HepG2 (cell line): ENCODE data around the gene CACNA1C. TPM values are rescaled to one million over a fixed set of nuclear protein-coding genes. Genes with fewer than 3 reads are reported as not detected.
A peak's percentile ranks its signal among the peaks of the same experiment; 100 is the strongest.

Experiments
- ATF7-NPFF ChIP-seq: sonication (generic); formaldehyde crosslinking; IDR thresholded peaks from 2 replicates; pipeline ENCODE4 v1.8.1; 2023; ENCODE audit warnings: mild to moderate bottlenecking, low read depth, missing genetic modification reagents, moderate library complexity
- FOXO1 ChIP-seq: sonication (generic); formaldehyde crosslinking; IDR thresholded peaks from 2 replicates; pipeline ENCODE4 v1.4.0; 2020; ENCODE audit warnings: missing genetic modification reagents
- HDAC6 ChIP-seq: fragments of 200-600 bp; sonication (generic); IDR thresholded peaks from 2 replicates; pipeline ENCODE4 v1.7.0; 2017; ENCODE audit warnings: mild to moderate bottlenecking, antibody characterized with exemption, low read length, low read depth
- KDM2A ChIP-seq: sonication (generic); formaldehyde crosslinking; IDR thresholded peaks from 2 replicates; pipeline ENCODE4 v1.4.0; 2020; ENCODE audit warnings: low read depth, missing genetic modification reagents, borderline replicate concordance
- MED8 ChIP-seq: sonication (generic); formaldehyde crosslinking; IDR thresholded peaks from 2 replicates; pipeline ENCODE4 v1.8.1; 2023; ENCODE audit warnings: mild to moderate bottlenecking, missing genetic modification reagents; ENCODE audit not compliant: insufficient replicate concordance
- MTF1 ChIP-seq: sonication (generic); formaldehyde crosslinking; IDR thresholded peaks from 2 replicates; pipeline ENCODE4 v1.5.0; 2020; ENCODE audit warnings: missing genetic modification reagents
- NFATC3 ChIP-seq: sonication (generic); formaldehyde crosslinking; IDR thresholded peaks from 2 replicates; pipeline ENCODE4 v1.5.1; 2020; ENCODE audit warnings: mild to moderate bottlenecking, missing genetic modification reagents
- PLRG1 ChIP-seq: fragments of 450-650 bp; conservative IDR thresholded peaks from 2 replicates; pipeline ENCODE4 v1.6.1; 2016
- RXRA ChIP-seq: sonication (generic); formaldehyde crosslinking; IDR thresholded peaks from 2 replicates; pipeline ENCODE4 v1.5.1; 2020; ENCODE audit warnings: missing genetic modification reagents
- SMARCE1 ChIP-seq: fragments of 450-650 bp; IDR thresholded peaks from 2 replicates; pipeline ENCODE4 v1.6.1; 2017; ENCODE audit warnings: borderline replicate concordance
- SMC3 ChIP-seq: IDR thresholded peaks from 2 replicates; pipeline ENCODE4 v1.6.1; 2011; ENCODE audit warnings: low read length, improper control_type of control experiment
- ZSCAN20 ChIP-seq: sonication (generic); formaldehyde crosslinking; IDR thresholded peaks from 2 replicates; pipeline ENCODE4 v1.4.0; 2020; ENCODE audit warnings: missing genetic modification reagents, mild to moderate bottlenecking, borderline replicate concordance
- polyA plus RNA-seq, 8 experiments: library from polyadenylated mRNA; depleted of rRNA in 3 of 8; stranded (reverse) in 7 of 8; unstranded in 1 of 8; fragments of >200 nt; fragmentation: Illumina TruSeq in 4 of 8; extraction: Trizol in 4 of 8; gene quantifications; 2 replicates each; pipeline versions ENCODE4 v1.2.1 to v1.2.3, GENCODE V29; 2011 to 2016; ENCODE audit warnings: low read depth in 4 of 8, missing spikeins in 1 of 8, mixed read lengths in 1 of 8; ENCODE audit not compliant: insufficient read depth in 1 of 8
- total RNA-seq, 5 experiments: library from RNA; depleted of rRNA; stranded (reverse); fragments of >200 nt; fragmentation: Illumina TruSeq; extraction: Trizol; gene quantifications; 2 replicates each; pipeline ENCODE4 v1.2.3, GENCODE V29; 2016; ENCODE audit warnings: low read depth in 1 of 5
- TF ChIP-seq, protein P1 (sequence below): sonication (generic); formaldehyde crosslinking; IDR thresholded peaks from 2 replicates; pipeline ENCODE4 v1.4.0; 2020; ENCODE audit warnings: missing genetic modification reagents, borderline replicate concordance
- TF ChIP-seq, protein P2 (sequence below): sonication (generic); formaldehyde crosslinking; IDR thresholded peaks from 2 replicates; pipeline ENCODE4 v1.5.0; 2020; ENCODE audit warnings: missing genetic modification reagents, mild to moderate bottlenecking, borderline replicate concordance
- TF ChIP-seq, protein P3 (sequence below): sonication (generic); formaldehyde crosslinking; IDR thresholded peaks from 2 replicates; pipeline ENCODE4 v1.4.0; 2020; ENCODE audit warnings: mild to moderate bottlenecking, missing genetic modification reagents
- TF ChIP-seq, protein P4 (sequence below): sonication (generic); formaldehyde crosslinking; IDR thresholded peaks from 2 replicates; pipeline ENCODE4 v1.4.0; 2020; ENCODE audit warnings: missing genetic modification reagents, borderline replicate concordance

Gene CACNA1C
- total and polyA plus RNA-seq, 2 of the 13 experiments (the other 11 are each of a cell fraction or from before 2014, with no cell fraction given), result not detected

DNA sequence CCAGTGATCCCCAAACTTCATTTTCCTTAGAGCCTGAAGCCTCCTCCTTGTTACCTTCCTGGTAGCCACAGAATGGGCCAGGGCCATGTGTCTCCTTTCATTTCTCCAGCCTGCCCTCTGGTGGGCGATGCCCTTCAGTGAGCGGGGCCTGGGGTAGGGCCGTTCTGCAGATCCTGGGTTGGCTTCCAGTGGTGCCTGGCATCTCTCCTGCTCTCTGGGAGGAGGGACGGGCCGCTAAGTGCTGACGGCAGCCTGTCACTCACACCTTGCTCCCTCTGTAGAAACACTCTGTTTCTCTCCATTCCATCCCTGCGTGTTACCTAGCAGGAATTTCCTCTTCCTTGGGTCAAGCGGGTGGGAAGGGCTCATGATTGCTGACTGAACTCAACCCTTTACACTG is 232.1 kb downstream of the CACNA1C start (continued):
- TF ChIP-seq, protein P1, sequence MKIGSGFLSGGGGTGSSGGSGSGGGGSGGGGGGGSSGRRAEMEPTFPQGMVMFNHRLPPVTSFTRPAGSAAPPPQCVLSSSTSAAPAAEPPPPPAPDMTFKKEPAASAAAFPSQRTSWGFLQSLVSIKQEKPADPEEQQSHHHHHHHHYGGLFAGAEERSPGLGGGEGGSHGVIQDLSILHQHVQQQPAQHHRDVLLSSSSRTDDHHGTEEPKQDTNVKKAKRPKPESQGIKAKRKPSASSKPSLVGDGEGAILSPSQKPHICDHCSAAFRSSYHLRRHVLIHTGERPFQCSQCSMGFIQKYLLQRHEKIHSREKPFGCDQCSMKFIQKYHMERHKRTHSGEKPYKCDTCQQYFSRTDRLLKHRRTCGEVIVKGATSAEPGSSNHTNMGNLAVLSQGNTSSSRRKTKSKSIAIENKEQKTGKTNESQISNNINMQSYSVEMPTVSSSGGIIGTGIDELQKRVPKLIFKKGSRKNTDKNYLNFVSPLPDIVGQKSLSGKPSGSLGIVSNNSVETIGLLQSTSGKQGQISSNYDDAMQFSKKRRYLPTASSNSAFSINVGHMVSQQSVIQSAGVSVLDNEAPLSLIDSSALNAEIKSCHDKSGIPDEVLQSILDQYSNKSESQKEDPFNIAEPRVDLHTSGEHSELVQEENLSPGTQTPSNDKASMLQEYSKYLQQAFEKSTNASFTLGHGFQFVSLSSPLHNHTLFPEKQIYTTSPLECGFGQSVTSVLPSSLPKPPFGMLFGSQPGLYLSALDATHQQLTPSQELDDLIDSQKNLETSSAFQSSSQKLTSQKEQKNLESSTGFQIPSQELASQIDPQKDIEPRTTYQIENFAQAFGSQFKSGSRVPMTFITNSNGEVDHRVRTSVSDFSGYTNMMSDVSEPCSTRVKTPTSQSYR, result no peak
- TF ChIP-seq RXRA (CRISPR knock-in tag) (no peak), NFATC3 (CRISPR knock-in tag) (no peak), HDAC6 (no peak), ZSCAN20 (CRISPR knock-in tag) (no peak), FOXO1 (CRISPR knock-in tag) (0 out of 2 replicates have a peak, but pooled peaks have one; percentile 20), ATF7-NPFF (CRISPR knock-in tag) (no peak), PLRG1 (no peak), KDM2A (peak; percentile 67), MED8 (CRISPR knock-in tag) (no peak), MTF1 (CRISPR knock-in tag) (no peak), SMC3 (peak; percentile 76), SMARCE1 (no peak)
- TF ChIP-seq, protein P2, sequence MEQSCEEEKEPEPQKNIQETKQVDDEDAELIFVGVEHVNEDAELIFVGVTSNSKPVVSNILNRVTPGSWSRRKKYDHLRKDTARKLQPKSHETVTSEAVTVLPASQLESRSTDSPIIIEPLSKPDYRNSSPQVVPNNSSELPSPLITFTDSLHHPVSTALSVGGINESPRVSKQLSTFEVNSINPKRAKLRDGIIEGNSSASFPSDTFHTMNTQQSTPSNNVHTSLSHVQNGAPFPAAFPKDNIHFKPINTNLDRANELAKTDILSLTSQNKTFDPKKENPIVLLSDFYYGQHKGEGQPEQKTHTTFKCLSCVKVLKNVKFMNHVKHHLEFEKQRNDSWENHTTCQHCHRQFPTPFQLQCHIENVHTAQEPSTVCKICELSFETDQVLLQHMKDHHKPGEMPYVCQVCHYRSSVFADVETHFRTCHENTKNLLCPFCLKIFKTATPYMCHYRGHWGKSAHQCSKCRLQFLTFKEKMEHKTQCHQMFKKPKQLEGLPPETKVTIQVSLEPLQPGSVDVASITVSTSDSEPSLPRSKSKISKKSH (CRISPR knock-in tag), result no peak
- TF ChIP-seq, protein P3, sequence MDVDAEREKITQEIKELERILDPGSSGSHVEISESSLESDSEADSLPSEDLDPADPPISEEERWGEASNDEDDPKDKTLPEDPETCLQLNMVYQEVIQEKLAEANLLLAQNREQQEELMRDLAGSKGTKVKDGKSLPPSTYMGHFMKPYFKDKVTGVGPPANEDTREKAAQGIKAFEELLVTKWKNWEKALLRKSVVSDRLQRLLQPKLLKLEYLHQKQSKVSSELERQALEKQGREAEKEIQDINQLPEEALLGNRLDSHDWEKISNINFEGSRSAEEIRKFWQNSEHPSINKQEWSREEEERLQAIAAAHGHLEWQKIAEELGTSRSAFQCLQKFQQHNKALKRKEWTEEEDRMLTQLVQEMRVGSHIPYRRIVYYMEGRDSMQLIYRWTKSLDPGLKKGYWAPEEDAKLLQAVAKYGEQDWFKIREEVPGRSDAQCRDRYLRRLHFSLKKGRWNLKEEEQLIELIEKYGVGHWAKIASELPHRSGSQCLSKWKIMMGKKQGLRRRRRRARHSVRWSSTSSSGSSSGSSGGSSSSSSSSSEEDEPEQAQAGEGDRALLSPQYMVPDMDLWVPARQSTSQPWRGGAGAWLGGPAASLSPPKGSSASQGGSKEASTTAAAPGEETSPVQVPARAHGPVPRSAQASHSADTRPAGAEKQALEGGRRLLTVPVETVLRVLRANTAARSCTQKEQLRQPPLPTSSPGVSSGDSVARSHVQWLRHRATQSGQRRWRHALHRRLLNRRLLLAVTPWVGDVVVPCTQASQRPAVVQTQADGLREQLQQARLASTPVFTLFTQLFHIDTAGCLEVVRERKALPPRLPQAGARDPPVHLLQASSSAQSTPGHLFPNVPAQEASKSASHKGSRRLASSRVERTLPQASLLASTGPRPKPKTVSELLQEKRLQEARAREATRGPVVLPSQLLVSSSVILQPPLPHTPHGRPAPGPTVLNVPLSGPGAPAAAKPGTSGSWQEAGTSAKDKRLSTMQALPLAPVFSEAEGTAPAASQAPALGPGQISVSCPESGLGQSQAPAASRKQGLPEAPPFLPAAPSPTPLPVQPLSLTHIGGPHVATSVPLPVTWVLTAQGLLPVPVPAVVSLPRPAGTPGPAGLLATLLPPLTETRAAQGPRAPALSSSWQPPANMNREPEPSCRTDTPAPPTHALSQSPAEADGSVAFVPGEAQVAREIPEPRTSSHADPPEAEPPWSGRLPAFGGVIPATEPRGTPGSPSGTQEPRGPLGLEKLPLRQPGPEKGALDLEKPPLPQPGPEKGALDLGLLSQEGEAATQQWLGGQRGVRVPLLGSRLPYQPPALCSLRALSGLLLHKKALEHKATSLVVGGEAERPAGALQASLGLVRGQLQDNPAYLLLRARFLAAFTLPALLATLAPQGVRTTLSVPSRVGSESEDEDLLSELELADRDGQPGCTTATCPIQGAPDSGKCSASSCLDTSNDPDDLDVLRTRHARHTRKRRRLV (CRISPR knock-in tag), result no peak
- TF ChIP-seq, protein P4, sequence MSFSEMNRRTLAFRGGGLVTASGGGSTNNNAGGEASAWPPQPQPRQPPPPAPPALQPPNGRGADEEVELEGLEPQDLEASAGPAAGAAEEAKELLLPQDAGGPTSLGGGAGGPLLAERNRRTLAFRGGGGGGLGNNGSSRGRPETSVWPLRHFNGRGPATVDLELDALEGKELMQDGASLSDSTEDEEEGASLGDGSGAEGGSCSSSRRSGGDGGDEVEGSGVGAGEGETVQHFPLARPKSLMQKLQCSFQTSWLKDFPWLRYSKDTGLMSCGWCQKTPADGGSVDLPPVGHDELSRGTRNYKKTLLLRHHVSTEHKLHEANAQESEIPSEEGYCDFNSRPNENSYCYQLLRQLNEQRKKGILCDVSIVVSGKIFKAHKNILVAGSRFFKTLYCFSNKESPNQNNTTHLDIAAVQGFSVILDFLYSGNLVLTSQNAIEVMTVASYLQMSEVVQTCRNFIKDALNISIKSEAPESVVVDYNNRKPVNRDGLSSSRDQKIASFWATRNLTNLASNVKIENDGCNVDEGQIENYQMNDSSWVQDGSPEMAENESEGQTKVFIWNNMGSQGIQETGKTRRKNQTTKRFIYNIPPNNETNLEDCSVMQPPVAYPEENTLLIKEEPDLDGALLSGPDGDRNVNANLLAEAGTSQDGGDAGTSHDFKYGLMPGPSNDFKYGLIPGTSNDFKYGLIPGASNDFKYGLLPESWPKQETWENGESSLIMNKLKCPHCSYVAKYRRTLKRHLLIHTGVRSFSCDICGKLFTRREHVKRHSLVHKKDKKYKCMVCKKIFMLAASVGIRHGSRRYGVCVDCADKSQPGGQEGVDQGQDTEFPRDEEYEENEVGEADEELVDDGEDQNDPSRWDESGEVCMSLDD, result no peak
